ENCODE data around the gene TRPV2. TPM values are rescaled to one million over a fixed set of nuclear protein-coding genes. Genes with fewer than 3 reads are reported as not detected.

TRPV2 gene
- total and polyA plus RNA-seq, 8 donors = 0.58 to 24.8 (median 5.9) TPM

GRCh38 chr17:16483021-16483645, 67.8 kb downstream of the TRPV2 start:
- 89 to 94% (median 91%) methylated on average over 4 to 8 of the region's 8 CpGs for WGBS, 5 donors
- H3K4me3 ChIP-seq = no peak overlapping the region
- H3K27ac ChIP-seq = no peak overlapping the region
- H3K9me3 ChIP-seq = no peaks in the 10 kb centered on the region
- no peaks in the 10 kb centered on the region for H3K27me3 ChIP-seq
- TF ChIP-seq POLR2AphosphoS5 (IDR thresholded peaks at IDR 0.05) (no peak), CTCF (IDR thresholded peaks at IDR 0.05) (no peak), EP300 (IDR thresholded peaks at IDR 0.05) (no peak), POLR2A (IDR thresholded peaks at IDR 0.05) (no peak)
- no peaks in the 10 kb centered on the region for H3K36me3 ChIP-seq
- intact Hi-C loops (cut with DNase I; ENCODE audit: low total_unique reads) = no loop called here
- H3K4me1 ChIP-seq = peaks cover 16 to 29% (median 25%) of the 10 kb centered on the region in 4 donors
- no peak for DNase-seq

DNA sequence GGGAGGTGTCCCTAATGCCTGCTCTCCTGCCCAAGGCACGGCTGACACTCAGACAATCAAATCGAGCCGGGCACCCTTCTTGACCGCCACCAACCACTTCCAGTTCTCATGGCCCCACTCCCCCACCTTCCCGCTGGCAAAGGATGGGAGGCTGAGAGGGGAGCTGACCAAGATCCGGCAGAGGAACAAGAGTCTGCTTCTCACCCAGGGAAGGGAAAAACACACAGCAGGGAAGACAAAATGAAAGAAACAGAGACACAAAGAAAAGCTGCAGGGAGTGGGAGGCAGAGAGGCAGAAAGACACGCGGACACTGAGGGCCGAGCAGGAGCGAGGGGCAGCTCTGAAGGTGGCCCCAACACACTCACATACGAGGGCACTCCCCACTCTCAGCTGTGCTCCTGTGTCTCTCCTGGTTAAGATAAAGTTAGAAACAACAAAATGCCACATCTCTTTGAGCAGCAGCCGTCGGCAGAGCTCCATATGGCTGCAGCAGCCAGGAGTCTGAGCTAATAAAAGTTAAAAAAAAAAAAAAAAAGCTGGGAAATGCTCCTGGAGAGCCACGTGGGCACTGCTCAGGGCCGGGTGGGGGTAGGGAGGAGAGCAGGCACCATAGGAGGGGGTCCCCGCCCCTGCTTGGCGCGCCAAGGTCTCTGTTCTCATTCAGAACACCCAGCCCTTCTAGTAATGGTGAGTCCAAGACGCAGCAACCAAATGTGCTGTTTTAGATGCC, 69.2 kb downstream of the TRPV2 start:
- peak in 1 of 2 donors; percentile 43 for DNase-seq
- Histone ChIP-seq H3K27ac (no peak overlapping the region), H3K4me3 (no peak overlapping the region), H3K9me3 (no peaks in the 10 kb centered on the region), H3K4me1 (peaks cover 16 to 41% (median 32%) of the 10 kb centered on the region in 4 donors), H3K36me3 (no peaks in the 10 kb centered on the region), H3K27me3 (no peaks in the 10 kb centered on the region)
- no peak for TF ChIP-seq POLR2AphosphoS5 (IDR thresholded peaks at IDR 0.05)
- no peak for TF ChIP-seq EP300 (IDR thresholded peaks at IDR 0.05)
- no peak for TF ChIP-seq CTCF (IDR thresholded peaks at IDR 0.05)
- TF ChIP-seq POLR2A (IDR thresholded peaks at IDR 0.05) = no peak
- WGBS, 5 donors = 73 to 86% (median 81%) methylated on average over 19 of the region's 19 CpGs
- intact Hi-C loops (cut with DNase I; ENCODE audit: low total_unique reads) = no loop called here

Small RNA genes within 50 kb of the gene (small RNA-seq; reads per million reads assigned to genes)
- gene SNORD49A = 0 reads per million in 4 donors
- gene SNORD65 = 0 reads per million in 4 donors

Other genes with a start within 250 kb of the TRPV2 start
- gene NCOR1, start 200.0 kb upstream of the TRPV2 start, total RNA-seq = 100 to 1,000 TPM; 226 to 444 (median 280) TPM
- gene NCOR1, start 200.0 kb upstream of the TRPV2 start, polyA plus RNA-seq = 100 to 1,000 TPM in 1 of 3 donors, 10 to 100 TPM in 2; 28.7 to 357 (median 80.1) TPM
- 10 to 100 TPM; 32.4 to 72.3 (median 65.3) TPM for gene PIGL, start 198.4 kb upstream of the TRPV2 start, total RNA-seq
- gene PIGL, start 198.4 kb upstream of the TRPV2 start, polyA plus RNA-seq = 10 to 100 TPM in 2 of 3 donors, 1 to 10 TPM in 1; 5.8 to 17.1 (median 10.4) TPM
- 100 to 1,000 TPM in 1 of 5 donors, 10 to 100 TPM in 4; 24.5 to 324 (median 34.9) TPM for gene CENPV, start 62.1 kb upstream of the TRPV2 start, total RNA-seq
- 10 to 100 TPM; 32.1 to 41.5 (median 41.4) TPM for gene CENPV, start 62.1 kb upstream of the TRPV2 start, polyA plus RNA-seq
- 100 to 1,000 TPM; 621 to 929 (median 784) TPM for gene UBB, start 34.5 kb upstream of the TRPV2 start, total RNA-seq
- gene UBB, start 34.5 kb upstream of the TRPV2 start, polyA plus RNA-seq = 1,000 to 10,000 TPM in 2 of 3 donors, 100 to 1,000 TPM in 1; 969 to 2,679 (median 1,248) TPM
- 100 to 1,000 TPM in 1 of 5 donors, 10 to 100 TPM in 2, 1 to 10 TPM in 2; 1.1 to 306 (median 14.5) TPM for gene LRRC75A, start 76.6 kb downstream of the TRPV2 start, total RNA-seq
- gene LRRC75A, start 76.6 kb downstream of the TRPV2 start, polyA plus RNA-seq = 1 to 10 TPM; 2.6 to 4.0 (median 3.4) TPM
- 10 to 100 TPM in 1 of 5 donors, 1 to 10 TPM in 4; 3.9 to 11.7 (median 4.5) TPM for gene ZNF287, start 153.6 kb downstream of the TRPV2 start, total RNA-seq
- 1 to 10 TPM; 1.8 to 2.6 (median 2.5) TPM for gene ZNF287, start 153.6 kb downstream of the TRPV2 start, polyA plus RNA-seq
- gene ZNF624, start 238.3 kb downstream of the TRPV2 start, total RNA-seq = 10 to 100 TPM in 1 of 5 donors, 1 to 10 TPM in 2, not detected in 2; 1.8 to 10.4 (median 6.4) TPM
- gene ZNF624, start 238.3 kb downstream of the TRPV2 start, polyA plus RNA-seq = 1 to 10 TPM in 1 of 3 donors, under 1 TPM in 2; 0.44 to 1.5 (median 0.48) TPM